Kidney (tissue), 14 donors: ENCODE results near the gene SOWAHC. TPM values are rescaled to one million over a fixed set of nuclear protein-coding genes. Genes with fewer than 3 reads are reported as not detected.

Experiments used
- DNase-seq, 5 donors: peaks; one replicate each; pipeline ENCODE4 v3.0.0-alpha.2; 2013 to 2020
- FAIRE-seq: peaks from 2 replicates; lab custom pipeline; 2012; peaks lifted over from hg19 to GRCh38; lab: Jason Lieb, UNC
- H3K27ac ChIP-seq, 2 donors: one replicate each; pipeline ENCODE4 v1.7.0; 2013; ENCODE audit warnings: low read depth in 2 of 2, low read length in 2 of 2, inconsistent platforms in 1 of 2
- H3K27me3 ChIP-seq: one replicate; pipeline ENCODE4 v1.7.1; 2013; ENCODE audit warnings: low read length, inconsistent platforms; ENCODE audit not compliant: control insufficient read depth, insufficient read depth
- H3K36me3 ChIP-seq, 3 donors: one replicate each; pipeline versions ENCODE4 v1.7.0 to v1.7.1; 2013; ENCODE audit warnings: low read length in 3 of 3, control low read depth in 1 of 3, inconsistent platforms in 1 of 3; ENCODE audit not compliant: insufficient read depth in 3 of 3, control insufficient read depth in 2 of 3
- H3K4me1 ChIP-seq, 3 donors: one replicate each; pipeline versions ENCODE4 v1.7.0 to v1.7.1; 2013; ENCODE audit warnings: low read length in 3 of 3, inconsistent platforms in 1 of 3, low read depth in 1 of 3; ENCODE audit not compliant: control insufficient read depth in 2 of 3, insufficient read depth in 2 of 3
- H3K4me3 ChIP-seq, 3 donors: one replicate each; pipeline versions ENCODE4 v1.7.0 to v1.8.1; 2013; ENCODE audit warnings: low read length in 3 of 3, control low read depth in 1 of 3, inconsistent platforms in 1 of 3
- H3K9ac ChIP-seq, 3 donors: one replicate each; pipeline versions ENCODE4 v1.7.0 to v1.7.1; 2013; ENCODE audit warnings: low read length in 3 of 3, control low read depth in 1 of 3, inconsistent platforms in 1 of 3
- H3K9me3 ChIP-seq, 3 donors: one replicate each; pipeline versions ENCODE4 v1.7.0 to v1.7.1; 2013; ENCODE audit warnings: low read length in 3 of 3, control low read depth in 1 of 3, inconsistent platforms in 1 of 3; ENCODE audit not compliant: control insufficient read depth in 2 of 3, insufficient read depth in 1 of 3
- CTCF ChIP-seq: IDR thresholded peaks from 3 replicates; pipeline ENCODE4 v1.5.1; 2012; ENCODE audit warnings: mild to moderate bottlenecking, moderate library complexity, borderline replicate concordance; ENCODE audit not compliant: insufficient read depth; ENCODE audit errors: extremely low read depth
- intact Hi-C: fragments of 100-400 bp; cut with DNase I; formaldehyde crosslinking; loops from one replicate; pipeline ENCODE4 v1.11.1; 2022
- polyA plus RNA-seq: library from polyadenylated mRNA; stranded (reverse); fragments of 350-450 nt; fragmentation: Illumina TruSeq; extraction: RNeasy Lipid Tissue Mini Kit (QIAGEN cat#74804); gene quantifications from one replicate; pipeline ENCODE4 v1.2.3, GENCODE V29; 2014; ENCODE audit warnings: low read depth, low replicate concordance; ENCODE audit not compliant: insufficient read depth
- total RNA-seq: library from RNA; stranded (reverse); fragmentation: NEBNext Ultra II Directional; extraction: Animal tissue kit (Norgen Biotek cat#: 25700); gene quantifications from one replicate; pipeline ENCODE4 v1.2.1, GENCODE V29; 2021
- donor health status: control.
- donor health status: control.
- donor health status: control.
- donor health status: control.
- donor health status: control.
- donor health status: DM: yes; HTN: yes; CAD: no.
- donor health status: Normal renal cell carcinoma (clear cell type).

Gene SOWAHC
- total and polyA plus RNA-seq, 2 donors from 2014 or later, result 7.5 to 11.8 TPM

GRCh38 chr2:109647636-109648035 is 33.5 kb downstream of the SOWAHC start:
- Histone ChIP-seq H3K27me3 (no peaks in the 10 kb centered on the region), H3K9ac (no peak overlapping the region), H3K4me1 (peaks cover 0 to 2% (median 0%) of the 10 kb centered on the region in 3 donors), H3K36me3 (no peaks in the 10 kb centered on the region), H3K4me3 (no peak overlapping the region), H3K9me3 (no peaks in the 10 kb centered on the region), H3K27ac (no peak overlapping the region)
- DNase-seq, result no peak
- no peak for TF ChIP-seq CTCF
- intact Hi-C loops, result no loop called here
- FAIRE-seq, result no peak

- intact Hi-C loops, result no loop called here
- DNase-seq, result no peak
- Histone ChIP-seq H3K36me3 (no peaks in the 10 kb centered on the region), H3K4me3 (no peak overlapping the region), H3K27ac (no peak overlapping the region), H3K9me3 (no peaks in the 10 kb centered on the region), H3K27me3 (no peaks in the 10 kb centered on the region), H3K4me1 (peaks cover 0 to 2% (median 0%) of the 10 kb centered on the region in 3 donors), H3K9ac (no peak overlapping the region)
- FAIRE-seq, result no peak
- TF ChIP-seq CTCF, result no peak
These were observed 33.9 kb downstream of the SOWAHC start for GRCh38 chr2:109648041-109648527.

GRCh38 chr2:109649736-109650695 is 35.9 kb downstream of the SOWAHC start:
- FAIRE-seq (no peak), DNase-seq (no peak)
- Histone ChIP-seq H3K4me1 (no peaks in the 10 kb centered on the region), H3K27me3 (no peaks in the 10 kb centered on the region), H3K36me3 (no peaks in the 10 kb centered on the region), H3K27ac (no peak overlapping the region), H3K4me3 (no peak overlapping the region), H3K9ac (no peak overlapping the region), H3K9me3 (no peaks in the 10 kb centered on the region)
- TF ChIP-seq CTCF, result no peak
- intact Hi-C loops, result no loop called here
